ENCODE data around the gene PEX11A.

- TF ChIP-seq, protein P1, sequence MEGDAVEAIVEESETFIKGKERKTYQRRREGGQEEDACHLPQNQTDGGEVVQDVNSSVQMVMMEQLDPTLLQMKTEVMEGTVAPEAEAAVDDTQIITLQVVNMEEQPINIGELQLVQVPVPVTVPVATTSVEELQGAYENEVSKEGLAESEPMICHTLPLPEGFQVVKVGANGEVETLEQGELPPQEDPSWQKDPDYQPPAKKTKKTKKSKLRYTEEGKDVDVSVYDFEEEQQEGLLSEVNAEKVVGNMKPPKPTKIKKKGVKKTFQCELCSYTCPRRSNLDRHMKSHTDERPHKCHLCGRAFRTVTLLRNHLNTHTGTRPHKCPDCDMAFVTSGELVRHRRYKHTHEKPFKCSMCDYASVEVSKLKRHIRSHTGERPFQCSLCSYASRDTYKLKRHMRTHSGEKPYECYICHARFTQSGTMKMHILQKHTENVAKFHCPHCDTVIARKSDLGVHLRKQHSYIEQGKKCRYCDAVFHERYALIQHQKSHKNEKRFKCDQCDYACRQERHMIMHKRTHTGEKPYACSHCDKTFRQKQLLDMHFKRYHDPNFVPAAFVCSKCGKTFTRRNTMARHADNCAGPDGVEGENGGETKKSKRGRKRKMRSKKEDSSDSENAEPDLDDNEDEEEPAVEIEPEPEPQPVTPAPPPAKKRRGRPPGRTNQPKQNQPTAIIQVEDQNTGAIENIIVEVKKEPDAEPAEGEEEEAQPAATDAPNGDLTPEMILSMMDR (IDR thresholded peaks at IDR 0.05): no peak
- TF ChIP-seq POLR2AphosphoS5 (IDR thresholded peaks at IDR 0.05; ENCODE audit: low read depth, low read length) (no peak), TCF7L2 (IDR thresholded peaks at IDR 0.05; ENCODE audit: low read depth, low read length) (no peak), SIN3A (IDR thresholded peaks at IDR 0.05; ENCODE audit: borderline replicate concordance, insufficient read depth, low read depth, low read length) (no peak)
- TF ChIP-seq, protein P2, sequence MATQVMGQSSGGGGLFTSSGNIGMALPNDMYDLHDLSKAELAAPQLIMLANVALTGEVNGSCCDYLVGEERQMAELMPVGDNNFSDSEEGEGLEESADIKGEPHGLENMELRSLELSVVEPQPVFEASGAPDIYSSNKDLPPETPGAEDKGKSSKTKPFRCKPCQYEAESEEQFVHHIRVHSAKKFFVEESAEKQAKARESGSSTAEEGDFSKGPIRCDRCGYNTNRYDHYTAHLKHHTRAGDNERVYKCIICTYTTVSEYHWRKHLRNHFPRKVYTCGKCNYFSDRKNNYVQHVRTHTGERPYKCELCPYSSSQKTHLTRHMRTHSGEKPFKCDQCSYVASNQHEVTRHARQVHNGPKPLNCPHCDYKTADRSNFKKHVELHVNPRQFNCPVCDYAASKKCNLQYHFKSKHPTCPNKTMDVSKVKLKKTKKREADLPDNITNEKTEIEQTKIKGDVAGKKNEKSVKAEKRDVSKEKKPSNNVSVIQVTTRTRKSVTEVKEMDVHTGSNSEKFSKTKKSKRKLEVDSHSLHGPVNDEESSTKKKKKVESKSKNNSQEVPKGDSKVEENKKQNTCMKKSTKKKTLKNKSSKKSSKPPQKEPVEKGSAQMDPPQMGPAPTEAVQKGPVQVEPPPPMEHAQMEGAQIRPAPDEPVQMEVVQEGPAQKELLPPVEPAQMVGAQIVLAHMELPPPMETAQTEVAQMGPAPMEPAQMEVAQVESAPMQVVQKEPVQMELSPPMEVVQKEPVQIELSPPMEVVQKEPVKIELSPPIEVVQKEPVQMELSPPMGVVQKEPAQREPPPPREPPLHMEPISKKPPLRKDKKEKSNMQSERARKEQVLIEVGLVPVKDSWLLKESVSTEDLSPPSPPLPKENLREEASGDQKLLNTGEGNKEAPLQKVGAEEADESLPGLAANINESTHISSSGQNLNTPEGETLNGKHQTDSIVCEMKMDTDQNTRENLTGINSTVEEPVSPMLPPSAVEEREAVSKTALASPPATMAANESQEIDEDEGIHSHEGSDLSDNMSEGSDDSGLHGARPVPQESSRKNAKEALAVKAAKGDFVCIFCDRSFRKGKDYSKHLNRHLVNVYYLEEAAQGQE (IDR thresholded peaks at IDR 0.05; ENCODE audit: insufficient read depth in 1 of 2, low read depth in 2 of 2, low read length in 1 of 2): no peak
These were observed 4.0 kb downstream of the PEX11A start for GRCh38 chr15:89686522-89686921.

Measured in Panc1 (cell line).